Central memory CD4-positive, alpha-beta T cell (primary cell): ENCODE measurements around the gene LITAFD.
"Not testable (repeated sequence)": the region's sequence is repeated elsewhere in the genome, so short reads cannot be mapped to it uniquely, and the experiment has no call there.

Source experiments
- DNase-seq: peaks from one replicate; pipeline ENCODE4 v3.0.0; 2022

Gene LITAFD

GRCh38 chr16:8872967-8873865 is 8.9 kb upstream of the LITAFD start:
- DNase-seq: no peak

GRCh38 chr16:8873866-8874195 is 8.3 kb upstream of the LITAFD start:
- DNase-seq: not testable (repeated sequence)

DNA sequence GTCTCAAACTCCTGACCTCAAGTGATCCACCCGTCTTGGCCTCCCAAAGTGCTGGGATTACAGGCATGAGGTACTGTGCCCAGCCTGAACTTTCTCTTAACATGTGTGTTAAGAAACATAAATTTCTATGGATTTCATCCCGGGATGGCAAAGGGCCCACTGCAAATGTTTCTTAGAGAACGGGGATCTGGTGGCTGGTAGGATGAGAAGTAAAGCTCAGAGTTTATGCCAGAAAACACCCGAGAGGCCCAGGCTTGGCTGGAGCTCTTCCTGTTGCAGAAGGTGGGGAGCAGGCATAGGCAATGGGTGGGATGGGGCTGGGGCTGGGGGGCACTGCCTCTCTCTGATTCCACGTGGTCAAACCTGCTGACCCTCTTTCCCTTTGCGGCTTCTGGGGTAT is 7.8 kb upstream of the LITAFD start:
- DNase-seq: no peak

- not testable (repeated sequence) for DNase-seq
These were observed 6.8 kb upstream of the LITAFD start for GRCh38 chr16:8875317-8875716.

GRCh38 chr16:8877894-8878522 is 4.1 kb upstream of the LITAFD start:
- no peak for DNase-seq

DNA sequence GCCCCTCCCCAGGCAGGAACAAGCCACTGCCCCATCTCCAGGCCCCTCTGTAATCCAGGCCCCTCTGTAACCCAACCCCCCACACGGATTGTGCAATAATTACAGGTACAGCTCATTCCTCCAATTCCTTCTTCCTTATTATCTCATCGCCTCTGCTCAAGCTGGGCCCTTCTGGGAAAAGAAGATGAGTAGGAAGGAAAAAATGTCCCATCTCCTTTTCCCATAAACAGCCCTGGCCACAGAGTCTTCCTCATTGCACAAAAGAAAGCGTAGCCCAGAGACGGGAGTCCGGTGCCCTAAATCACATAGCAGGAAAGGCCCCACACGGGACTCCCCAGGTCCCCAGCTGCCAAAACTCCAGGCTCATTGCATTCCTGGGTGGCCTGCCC is 3.6 kb upstream of the LITAFD start:
- DNase-seq: no peak

- no peak for DNase-seq
These were observed 1.2 kb upstream of the LITAFD start for GRCh38 chr16:8880839-8881510.

DNA sequence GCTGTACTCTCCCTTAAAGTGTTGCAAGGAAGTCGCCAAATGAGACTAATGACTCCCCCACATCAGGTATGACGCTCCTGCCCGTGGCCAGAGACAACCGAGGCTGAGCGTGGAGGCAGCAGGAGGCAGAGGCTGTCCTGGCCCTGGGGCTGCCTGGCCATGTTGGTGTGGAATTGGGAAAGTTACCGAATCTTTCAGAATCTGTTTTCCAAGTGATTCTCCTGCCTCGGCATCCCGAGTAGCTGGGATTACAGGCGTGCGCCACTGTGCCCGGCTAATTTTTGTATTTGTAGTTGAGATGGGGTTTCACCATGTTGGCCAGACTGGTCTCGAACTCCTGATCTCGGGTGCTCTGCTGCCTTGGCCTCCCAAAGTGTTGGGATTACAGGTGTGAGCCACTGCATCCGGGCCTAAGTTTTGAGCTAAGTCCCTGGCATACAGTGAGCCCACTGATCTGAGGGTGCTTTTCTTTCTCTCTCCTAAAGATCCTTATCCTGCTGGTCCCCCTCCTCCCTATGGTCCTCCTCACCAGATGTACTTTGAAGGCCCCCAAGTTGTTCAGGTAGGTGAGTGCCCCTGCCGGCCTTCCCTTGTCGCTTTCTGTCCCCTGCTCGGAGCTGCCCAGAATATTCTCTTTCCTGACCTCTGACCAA is 700 bp downstream of the LITAFD start:
- no peak for DNase-seq

- DNase-seq: no peak
These were observed 3.8 kb downstream of the LITAFD start for GRCh38 chr16:8885674-8886592.

DNA sequence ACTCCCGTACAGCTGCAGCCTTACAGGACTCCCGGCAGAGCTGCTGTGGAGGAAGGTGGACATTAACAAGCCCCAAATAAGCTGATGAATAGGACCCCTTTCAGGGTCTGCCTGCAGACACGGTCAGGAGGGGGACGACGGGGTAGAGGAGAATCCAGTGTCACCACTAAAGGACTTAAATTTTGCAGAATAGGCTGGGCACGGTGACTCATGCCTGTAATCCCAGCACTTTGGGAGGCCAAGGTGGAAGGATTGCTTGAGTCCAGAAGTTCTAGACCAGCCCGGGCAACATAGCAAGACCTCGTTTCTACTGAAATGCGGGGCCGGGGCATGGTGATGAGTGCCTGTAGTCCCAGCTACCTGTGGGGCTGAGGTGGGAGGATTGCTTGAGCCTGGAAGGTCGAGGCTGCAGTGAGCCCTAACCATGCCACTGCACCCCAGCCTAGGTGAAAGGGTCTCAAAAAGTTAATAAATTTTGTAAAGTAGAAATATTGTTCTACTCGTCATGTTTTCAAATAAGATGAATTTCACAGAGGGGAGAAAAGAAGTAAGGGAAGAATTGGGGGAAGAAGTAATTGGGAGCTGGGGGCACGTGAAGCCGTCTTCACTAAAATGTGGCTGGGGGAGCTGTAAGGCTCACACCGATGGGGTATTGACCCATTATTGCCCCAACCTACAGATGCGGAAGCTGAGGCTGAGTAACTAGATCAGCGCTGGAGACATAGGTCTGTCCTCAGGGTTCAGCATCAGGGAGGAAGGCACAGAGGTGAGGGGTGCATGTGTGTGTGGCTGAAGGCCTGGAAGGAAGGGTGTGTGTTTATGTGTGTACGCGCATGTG is 4.7 kb downstream of the LITAFD start:
- DNase-seq: no peak

DNA sequence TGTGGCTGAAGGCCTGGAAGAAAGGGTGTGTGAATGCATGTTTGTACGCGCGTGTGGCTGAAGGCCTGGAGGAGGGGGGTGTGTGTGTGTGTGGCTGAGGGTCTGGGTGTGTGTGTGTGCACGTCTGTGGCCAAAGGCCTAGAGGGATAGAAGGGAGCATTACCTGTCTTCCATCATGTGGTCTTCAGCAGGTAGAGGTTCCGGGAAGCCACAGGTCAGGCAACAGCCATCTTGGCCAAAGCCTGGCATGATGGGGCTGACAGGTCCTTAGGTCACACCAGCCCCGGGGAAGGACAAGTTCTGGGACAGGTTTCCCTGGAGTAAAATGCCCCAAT is 5.2 kb downstream of the LITAFD start:
- no peak for DNase-seq

DNA sequence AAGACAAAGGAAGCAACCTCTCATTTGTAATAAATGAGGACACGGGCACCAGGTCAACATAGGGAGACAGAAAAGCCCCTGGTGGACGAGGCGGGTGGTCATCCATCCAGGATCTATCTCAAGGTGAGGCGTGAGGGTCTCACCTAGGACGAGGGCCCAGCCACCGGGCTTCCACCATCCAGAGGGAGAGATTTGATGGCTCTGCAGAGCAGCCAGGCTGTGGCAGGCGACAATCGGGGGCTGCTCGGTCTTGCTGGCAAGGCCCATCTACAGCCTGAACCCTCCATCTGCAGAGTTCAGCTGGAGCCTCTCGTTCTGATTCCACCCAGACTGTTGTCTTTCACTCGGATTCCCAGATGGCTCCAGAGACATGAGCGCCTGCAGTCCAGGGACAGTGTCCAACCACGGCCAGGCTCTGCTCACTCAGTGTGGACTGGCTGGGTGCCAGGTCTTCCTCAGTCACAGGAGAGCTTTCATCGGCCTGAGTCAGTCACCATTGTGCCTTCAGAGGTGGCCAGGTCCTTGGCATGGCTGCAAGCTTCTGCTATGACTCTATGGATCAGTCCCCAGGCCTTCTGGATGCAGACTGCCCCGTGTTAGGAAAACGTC is 5.9 kb downstream of the LITAFD start:
- DNase-seq: no peak

DNA sequence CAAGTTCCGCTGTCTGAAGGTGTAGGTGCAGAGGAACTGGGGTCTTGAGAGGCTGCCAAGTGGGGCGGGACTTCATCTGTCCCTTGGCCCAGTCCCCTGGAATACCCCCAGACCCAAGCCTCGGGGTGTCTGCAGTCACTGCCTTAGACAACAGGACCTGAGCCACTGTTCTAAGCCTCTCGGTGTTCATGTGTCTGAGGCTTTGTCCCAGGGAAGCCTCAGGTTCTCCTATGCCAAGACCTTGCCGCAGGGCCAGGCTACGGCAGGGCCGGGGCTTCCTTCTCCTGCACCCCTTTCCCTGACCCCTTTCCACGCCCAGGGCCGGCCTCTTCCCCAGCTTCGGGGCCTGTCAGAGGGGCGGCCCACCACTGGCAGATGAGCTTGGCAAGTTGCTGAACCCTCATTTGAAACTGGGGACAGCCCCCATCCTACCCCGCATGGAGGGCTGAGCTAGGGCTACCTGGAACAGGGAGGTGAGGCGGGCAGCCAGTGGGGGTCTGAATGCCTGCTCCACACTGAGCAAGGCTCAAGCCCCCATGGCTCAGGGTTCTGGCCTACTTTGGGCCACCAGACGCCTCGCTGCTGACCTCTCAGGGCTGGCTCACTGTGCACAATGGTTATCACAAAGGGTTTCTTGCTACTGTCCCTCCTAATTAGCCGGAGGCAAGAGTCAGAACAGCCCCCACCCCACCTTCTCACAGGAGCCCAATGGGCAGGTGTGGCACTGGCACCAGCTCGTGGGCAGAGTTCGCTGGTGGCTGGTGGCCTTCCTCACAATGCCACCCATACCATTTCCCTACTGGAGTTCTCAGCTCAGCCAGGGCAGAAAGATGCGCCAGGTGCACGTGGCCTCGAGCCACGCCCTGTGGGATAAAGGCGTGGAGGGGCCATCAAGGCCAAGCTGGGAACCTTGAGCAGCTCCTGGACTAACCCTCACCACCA is 7.1 kb downstream of the LITAFD start:
- DNase-seq: no peak

GRCh38 chr16:8889893-8890548 is 7.9 kb downstream of the LITAFD start:
- no peak for DNase-seq

DNA sequence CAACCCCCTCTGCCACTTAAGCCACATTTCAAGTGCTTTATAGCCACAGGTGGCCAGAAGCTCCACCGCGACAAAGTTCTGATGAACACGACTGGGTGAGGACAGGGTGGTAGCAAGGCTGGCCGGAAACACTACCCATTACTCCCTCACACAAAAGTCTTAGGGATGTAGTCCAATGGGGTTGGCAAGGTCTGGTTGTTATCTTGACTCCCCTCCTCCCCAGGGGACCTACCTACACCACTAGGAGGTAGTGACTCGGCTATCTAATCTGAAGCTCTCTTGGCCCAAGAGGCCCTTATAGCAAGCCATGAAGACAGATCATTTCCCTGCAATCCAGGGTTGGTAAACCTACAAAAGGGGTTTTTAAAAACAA is 8.4 kb downstream of the LITAFD start:
- DNase-seq: no peak

DNA sequence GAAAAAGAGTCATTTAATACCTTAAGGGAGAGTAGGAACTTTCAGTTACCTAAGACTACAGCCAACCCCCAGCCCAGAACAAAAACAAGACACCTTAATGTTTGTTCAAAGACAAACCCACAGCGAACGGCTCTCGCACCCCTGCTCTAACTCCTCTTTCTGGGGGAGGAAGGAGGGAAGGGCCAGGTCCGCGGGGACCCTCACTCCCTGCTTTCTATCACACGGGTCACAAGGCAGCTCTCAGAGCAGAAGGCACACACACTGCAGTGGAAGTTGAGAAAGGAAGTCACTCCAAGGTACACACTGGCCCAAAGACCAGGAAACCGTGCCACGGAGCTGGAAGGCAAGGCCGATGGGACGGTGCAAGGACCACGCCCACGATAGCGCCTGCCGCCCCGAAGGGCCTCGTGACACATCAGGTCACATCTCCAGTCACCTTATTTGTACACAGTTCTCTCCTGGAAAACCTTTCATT is 10.0 kb downstream of the LITAFD start:
- no peak for DNase-seq

DNA sequence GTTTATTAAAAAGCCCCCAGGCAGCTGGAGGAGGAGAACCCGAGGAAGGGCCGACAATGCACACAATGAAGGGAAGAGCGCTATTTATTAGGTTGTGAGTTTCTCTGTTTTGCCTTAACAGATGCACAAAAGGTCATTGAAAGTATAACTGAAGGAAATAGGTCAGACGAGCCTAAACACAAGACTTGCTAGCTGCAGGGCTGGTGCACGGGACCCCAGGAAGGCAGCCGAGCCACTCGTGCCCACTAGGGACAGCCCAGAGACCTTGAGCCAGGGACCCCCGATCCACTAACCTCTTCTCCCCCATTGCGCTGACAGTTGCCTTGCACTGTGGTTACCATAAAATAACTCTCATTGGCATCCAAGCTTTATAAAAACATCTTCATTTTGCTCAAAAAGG is 11.3 kb downstream of the LITAFD start:
- no peak for DNase-seq

DNA sequence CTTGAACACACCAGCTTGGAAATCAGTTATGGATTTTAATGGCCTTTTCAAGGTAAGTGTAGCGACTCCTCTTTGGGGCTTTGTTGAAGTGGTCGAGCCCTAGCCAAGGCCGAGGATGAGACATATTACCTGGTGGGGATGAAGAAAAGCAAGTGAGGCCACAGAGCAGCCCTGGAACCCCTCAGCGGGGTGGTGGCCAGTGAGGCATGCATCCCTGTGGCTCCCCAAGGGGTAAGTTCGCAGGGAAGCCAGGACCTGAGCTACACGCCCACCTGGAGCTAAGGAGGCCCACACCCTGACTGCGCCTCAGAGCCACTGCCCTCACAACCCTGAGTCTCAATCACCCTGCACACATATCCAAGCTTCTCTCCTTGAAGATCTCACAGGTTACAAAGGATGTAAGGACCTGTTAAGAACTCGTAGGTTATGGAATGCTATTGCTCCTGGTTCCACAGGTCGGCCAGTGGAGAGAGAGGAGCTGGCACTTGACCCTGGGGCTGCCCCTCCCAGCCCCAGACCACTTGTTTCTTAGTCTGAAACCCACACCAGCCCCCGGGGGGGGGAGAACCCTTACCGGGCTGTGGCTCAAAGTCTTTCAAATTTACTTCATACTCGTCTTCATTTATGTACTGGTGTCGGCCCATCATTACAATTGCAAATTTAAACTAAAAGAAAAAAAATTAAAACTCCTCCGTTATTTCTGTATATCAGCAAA is 12.0 kb downstream of the LITAFD start:
- DNase-seq: no peak
